Stomach (tissue), 4 donors: ENCODE data around the gene SLC49A4.

Experiments used
- CTCF ChIP-seq, 7 experiments: fragments of 450-650 bp in 4 of 7; fragments of 200-600 bp in 3 of 7; sonication (generic) in 3 of 7; IDR thresholded peaks; one replicate each; pipeline ENCODE4 v1.5.1; 2016 to 2019; ENCODE audit warnings: antibody characterized with exemption in 7 of 7, control low read depth in 2 of 7, mild to moderate bottlenecking in 1 of 7
- POLR2AphosphoS5 ChIP-seq, 3 donors: sonication (generic); formaldehyde crosslinking; IDR thresholded peaks; one replicate each; pipeline ENCODE4 v1.6.1; 2016; ENCODE audit warnings: antibody characterized with exemption in 3 of 3

GRCh38 chr3:122915300-122916055 lies 120.6 kb downstream of the SLC49A4 start:
- TF ChIP-seq CTCF (IDR thresholded peaks at IDR 0.05) (no peak), POLR2AphosphoS5 (IDR thresholded peaks at IDR 0.05) (no peak)
